Keratinocyte (primary cell): Measurements from ENCODE around the gene PDILT. TPM values are rescaled to one million over a fixed set of nuclear protein-coding genes. Genes with fewer than 3 reads are reported as not detected.

Source experiments
- DNase-seq: peaks from one replicate; pipeline ENCODE4 v3.0.0-alpha.2; 2011; ENCODE audit warnings: low read depth, missing footprints, low spot score
- FAIRE-seq: peaks from 2 replicates; lab custom pipeline; 2011; peaks lifted over from hg19 to GRCh38; lab: Jason Lieb, UNC
- H2AFZ ChIP-seq: 2 replicates; pipeline ENCODE4 v1.6.0; 2012; ENCODE audit warnings: low read length, control low read depth, inconsistent platforms; ENCODE audit not compliant: control insufficient read depth
- H3K27ac ChIP-seq: 2 replicates; pipeline ENCODE4 v1.5.1; 2011; ENCODE audit warnings: low read length; ENCODE audit not compliant: control insufficient read depth, insufficient read depth
- H3K27me3 ChIP-seq: 3 replicates; pipeline ENCODE4 v1.6.0; 2011; ENCODE audit warnings: low read length; ENCODE audit not compliant: control insufficient read depth, insufficient read depth; ENCODE audit errors: extremely low read depth
- H3K36me3 ChIP-seq, 2 experiments: 2 replicates in 1 of 2; 3 replicates in 1 of 2; pipeline ENCODE4 v1.5.1; 2011; ENCODE audit warnings: low read length in 2 of 2, mild to moderate bottlenecking in 1 of 2; ENCODE audit not compliant: control insufficient read depth in 2 of 2, insufficient read depth in 2 of 2; ENCODE audit errors: extremely low read depth in 1 of 2
- H3K4me1 ChIP-seq: 3 replicates; pipeline ENCODE4 v1.5.1; 2011; ENCODE audit warnings: low read length; ENCODE audit not compliant: control insufficient read depth, insufficient read depth; ENCODE audit errors: extremely low read depth
- H3K4me2 ChIP-seq: 3 replicates; pipeline ENCODE4 v1.6.0; 2011; ENCODE audit warnings: low read depth, low read length; ENCODE audit not compliant: control insufficient read depth, insufficient read depth; ENCODE audit errors: extremely low read depth
- H3K4me3 ChIP-seq, 3 experiments: fragments of 200-600 bp in 1 of 3; sonication (generic) in 1 of 3; 2 replicates in 2 of 3; 3 replicates in 1 of 3; pipeline ENCODE4 v1.5.1; 2011 to 2016; ENCODE audit warnings: low read length in 3 of 3, mild to moderate bottlenecking in 3 of 3, control low read depth in 2 of 3, inconsistent platforms in 1 of 3, low read depth in 1 of 3, mixed read lengths in 1 of 3, mixed run types in 1 of 3, moderate library complexity in 1 of 3; ENCODE audit not compliant: control insufficient read depth in 2 of 3, insufficient read depth in 2 of 3; ENCODE audit errors: extremely low read depth in 1 of 3
- H3K79me2 ChIP-seq: 2 replicates; pipeline ENCODE4 v1.6.0; 2012; ENCODE audit warnings: low read length; ENCODE audit not compliant: control insufficient read depth, insufficient read depth
- H3K9ac ChIP-seq: 3 replicates; pipeline ENCODE4 v1.6.0; 2011; ENCODE audit warnings: low read length; ENCODE audit not compliant: control insufficient read depth, insufficient read depth; ENCODE audit errors: extremely low read depth
- H3K9me1 ChIP-seq: 3 replicates; pipeline ENCODE4 v1.6.0; 2011; ENCODE audit warnings: low read length; ENCODE audit not compliant: control insufficient read depth, insufficient read depth; ENCODE audit errors: extremely low read depth
- H3K9me3 ChIP-seq: 2 replicates; pipeline ENCODE4 v1.5.1; 2012; ENCODE audit warnings: low read depth, low read length; ENCODE audit not compliant: control insufficient read depth
- H4K20me1 ChIP-seq: 3 replicates; pipeline ENCODE4 v1.6.0; 2011; ENCODE audit warnings: low read length; ENCODE audit not compliant: control insufficient read depth, insufficient read depth; ENCODE audit errors: extremely low read depth
- CTCF ChIP-seq, 3 experiments: IDR thresholded peaks in 1 of 3; conservative IDR thresholded peaks in 1 of 3; optimal IDR thresholded peaks in 1 of 3; 2 replicates in 2 of 3; 3 replicates in 1 of 3; pipeline versions ENCODE3 to v1.5.1; 2011; ENCODE audit warnings: low read length in 3 of 3, mild to moderate bottlenecking in 3 of 3, moderate library complexity in 2 of 3, control low read depth in 1 of 3, inconsistent platforms in 1 of 3; ENCODE audit not compliant: insufficient read depth in 2 of 3; ENCODE audit errors: extremely low read depth in 1 of 3
- EZH2 ChIP-seq: IDR thresholded peaks from one replicate; pipeline ENCODE4 v1.6.1; 2012; ENCODE audit warnings: inconsistent platforms, mild to moderate bottlenecking, low read length, moderate library complexity
- dilution Hi-C: fragments of 300-500 bp; cut with MboI; formaldehyde crosslinking; loops from one replicate; pipeline ENCODE4 v1.7.0; 2020; ENCODE audit warnings: low sequenced_read_pairs; ENCODE audit not compliant: extremely low pct_ligation_motif_present
- polyA plus RNA-seq, 5 experiments: library from polyadenylated mRNA; depleted of rRNA in 3 of 5; stranded (reverse) in 3 of 5; stranded (forward) in 1 of 5; unstranded in 1 of 5; fragments of >200 nt; gene quantifications; 1 replicate in 1 of 5; 2 replicates in 3 of 5; 3 replicates in 1 of 5; pipeline versions ENCODE4 v1.2.1 to v1.2.3, GENCODE V29; 2011 to 2012; ENCODE audit warnings: missing spikeins in 2 of 5, low read depth in 1 of 5, low replicate concordance in 1 of 5

The PDILT gene
- polyA plus RNA-seq, 1 donor (not counting 4 experiments of a cell fraction or from before 2014, with no cell fraction given): not detected

DNA sequence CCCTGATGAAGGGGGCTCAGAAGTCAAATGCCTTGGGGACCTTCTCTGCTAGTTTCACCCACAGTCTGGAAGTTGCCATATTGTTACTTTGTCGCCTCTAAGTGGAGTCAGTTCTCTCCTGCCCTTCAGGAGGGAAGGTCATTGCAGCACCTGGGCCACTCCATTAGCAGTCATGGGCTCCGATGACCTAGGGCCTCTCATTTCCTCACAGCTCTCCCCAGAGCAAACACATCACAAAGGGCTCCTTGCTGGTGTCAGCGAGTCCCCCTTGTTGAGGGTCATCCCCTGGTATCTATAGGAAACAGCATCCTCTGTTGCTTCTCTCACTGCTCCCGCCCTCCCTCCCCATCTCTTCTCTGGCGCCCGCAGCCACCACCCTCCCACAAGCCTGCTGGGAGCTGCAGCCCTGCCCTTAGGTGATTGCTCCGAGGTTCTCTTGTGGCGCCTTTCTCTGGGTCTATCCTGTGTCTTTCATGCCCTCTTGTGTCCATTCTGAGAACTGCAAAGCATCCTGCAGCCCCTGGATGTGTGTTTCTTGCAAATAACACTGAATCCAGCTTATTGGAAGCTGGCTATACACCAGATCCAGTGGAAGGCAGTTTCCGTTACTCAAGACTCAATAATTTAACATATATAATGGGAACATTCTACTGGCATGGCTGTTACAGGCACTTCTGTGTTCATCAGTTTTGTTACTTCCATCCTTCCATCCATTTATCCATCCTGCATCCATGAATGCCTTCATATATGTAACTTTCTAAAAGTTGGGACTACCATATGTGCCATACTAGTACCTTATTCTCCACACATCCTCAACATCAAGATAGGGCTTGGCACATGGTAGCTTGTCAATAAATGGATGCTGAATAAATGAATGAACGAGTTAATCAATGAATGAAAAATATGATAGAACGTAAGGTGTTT is 21.2 kb downstream of the PDILT start:
- peak; percentile 23 for DNase-seq
- peak; percentile 68 to 79 (median 75) for TF ChIP-seq CTCF (optimal IDR thresholded peaks at IDR 0.05 in 1 of 3, IDR thresholded peaks at IDR 0.05 in 1 of 3, conservative IDR thresholded peaks at IDR 0.05 in 1 of 3; ENCODE audit: extremely low read depth in 1 of 3, insufficient read depth in 2 of 3, low read length in 3 of 3)
- TF ChIP-seq EZH2: no peak
- Histone ChIP-seq H4K20me1 (no peaks in the 10 kb centered on the region), H3K9ac (no peak overlapping the region), H3K36me3 (no peaks in the 10 kb centered on the region), H3K4me3 (no peak overlapping the region), H3K27me3 (no peaks in the 10 kb centered on the region), H2AFZ (no peak overlapping the region), H3K79me2 (no peaks in the 10 kb centered on the region), H3K4me2 (no peak overlapping the region), H3K9me1 (no peaks in the 10 kb centered on the region), H3K9me3 (no peaks in the 10 kb centered on the region), H3K4me1 (no peaks in the 10 kb centered on the region), H3K27ac (no peak overlapping the region)
- FAIRE-seq: no peak
- dilution Hi-C loops: no loop called here

DNA sequence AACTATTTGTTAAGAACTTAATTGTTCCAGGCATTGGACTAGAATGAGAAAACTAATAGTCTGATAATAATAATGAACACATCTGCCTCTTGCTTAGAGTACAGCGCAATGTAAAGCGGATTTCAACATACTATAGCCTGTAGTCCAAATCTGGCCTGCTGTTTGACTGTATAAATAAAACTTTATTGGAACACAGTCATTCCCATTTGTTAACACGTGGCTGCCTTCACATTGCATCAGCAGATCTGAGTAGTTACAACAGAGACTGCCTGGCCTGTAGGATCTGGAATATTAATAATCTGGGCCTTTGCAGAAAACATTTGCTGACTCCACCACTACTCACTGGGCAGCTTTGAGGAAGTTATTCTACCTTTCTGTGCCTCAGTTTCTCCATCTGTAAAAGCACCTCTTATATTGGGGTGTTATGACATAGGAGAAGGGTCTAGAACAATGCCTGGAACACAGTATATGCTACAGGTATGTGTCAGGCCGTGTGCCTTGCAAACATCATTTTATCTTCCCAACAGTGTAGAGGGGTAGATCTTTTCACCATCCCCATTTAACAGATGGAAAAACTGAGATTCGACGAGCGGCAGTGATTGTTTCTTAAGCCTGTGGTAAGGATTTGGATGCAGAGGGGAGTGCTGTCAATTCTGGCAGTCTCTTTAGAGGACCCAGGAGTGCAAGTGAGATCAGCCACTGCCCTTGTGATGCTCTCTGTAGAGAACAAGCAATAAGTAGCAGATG is 22.2 kb downstream of the PDILT start:
- Histone ChIP-seq H2AFZ (no peak overlapping the region), H3K4me2 (no peak overlapping the region), H3K27ac (no peak overlapping the region), H3K4me3 (no peak overlapping the region), H3K27me3 (no peaks in the 10 kb centered on the region), H3K79me2 (no peaks in the 10 kb centered on the region), H3K36me3 (no peaks in the 10 kb centered on the region), H3K9me1 (no peaks in the 10 kb centered on the region), H3K4me1 (no peaks in the 10 kb centered on the region), H3K9me3 (no peaks in the 10 kb centered on the region), H4K20me1 (no peaks in the 10 kb centered on the region), H3K9ac (no peak overlapping the region)
- TF ChIP-seq EZH2 (no peak), CTCF (optimal IDR thresholded peaks at IDR 0.05 in 1 of 3, IDR thresholded peaks at IDR 0.05 in 1 of 3, conservative IDR thresholded peaks at IDR 0.05 in 1 of 3; ENCODE audit: extremely low read depth in 1 of 3, insufficient read depth in 2 of 3, low read length in 3 of 3) (no peak)
- DNase-seq (no peak), FAIRE-seq (no peak)
- dilution Hi-C loops: no loop called here
